H1 (cell line): ENCODE measurements around the gene RBP3. TPM values are rescaled to one million over a fixed set of nuclear protein-coding genes. Genes with fewer than 3 reads are reported as not detected.

ENCODE experiments used
- CTCF ChIA-PET: fragments of 300-600 bp; sonication (Branson Sonifier 250); formaldehyde crosslinking; loops from one replicate; lab custom pipeline; 2021; ENCODE audit not compliant: partially characterized antibody; lab: Charles Lee
- POLR2A ChIA-PET: fragments of 300-600 bp; sonication (Branson Sonifier 250); formaldehyde crosslinking; loops from one replicate; lab custom pipeline; 2021; ENCODE audit warnings: inconsistent platforms; ENCODE audit not compliant: partially characterized antibody; lab: Charles Lee
- DNase-seq, 2 experiments: peaks; one replicate each; pipeline versions ENCODE4 v3.0.0 to v3.0.0-alpha.2; 2010 to 2022; ENCODE audit warnings: low spot score in 2 of 2, low read depth in 1 of 2, mixed read lengths in 1 of 2
- FAIRE-seq: peaks from 2 replicates; lab custom pipeline; 2011; peaks lifted over from hg19 to GRCh38; lab: Jason Lieb, UNC
- H2AFZ ChIP-seq: 2 replicates; pipeline ENCODE4 v1.8.1; 2012; ENCODE audit warnings: low read length, inconsistent platforms
- H2AK5ac ChIP-seq: 2 replicates; pipeline ENCODE4 v1.6.1; 2013; ENCODE audit warnings: low read depth, low read length
- H2BK120ac ChIP-seq: replicated peaks from 2 replicates; pipeline ENCODE3; 2013; ENCODE audit warnings: low read depth, low read length, inconsistent platforms
- H2BK12ac ChIP-seq: 2 replicates; pipeline ENCODE4 v1.6.1; 2013; ENCODE audit warnings: low read depth, low read length
- H2BK15ac ChIP-seq: 2 replicates; pipeline ENCODE4 v1.6.1; 2013; ENCODE audit warnings: low read length
- H2BK20ac ChIP-seq: 2 replicates; pipeline ENCODE4 v1.6.1; 2013; ENCODE audit warnings: low read length
- H2BK5ac ChIP-seq: 2 replicates; pipeline ENCODE4 v1.6.1; 2013; ENCODE audit warnings: low read depth, low read length
- H3K14ac ChIP-seq: 2 replicates; pipeline ENCODE4 v1.6.1; 2013; ENCODE audit warnings: inconsistent platforms; ENCODE audit not compliant: insufficient read length
- H3K18ac ChIP-seq: 2 replicates; pipeline ENCODE4 v1.6.1; 2013; ENCODE audit warnings: low read length; ENCODE audit errors: extremely low read depth
- H3K23ac ChIP-seq: 2 replicates; pipeline ENCODE4 v1.6.1; 2013; ENCODE audit warnings: inconsistent platforms; ENCODE audit not compliant: insufficient read length
- H3K23me2 ChIP-seq: 2 replicates; pipeline ENCODE4 v1.6.1; 2013; ENCODE audit warnings: low read depth, low read length
- H3K27ac ChIP-seq: 2 replicates; pipeline ENCODE4 v1.6.1; 2011; ENCODE audit warnings: low read depth, low read length, inconsistent platforms
- H3K27me3 ChIP-seq, 4 experiments: replicated peaks in 1 of 4; 1 replicate in 1 of 4; 2 replicates in 3 of 4; pipeline versions ENCODE4 v1.6.1 to v1.8.1; 2011 to 2013; ENCODE audit warnings: low read length in 3 of 4, mild to moderate bottlenecking in 3 of 4, inconsistent platforms in 2 of 4, mixed read lengths in 2 of 4, moderate library complexity in 1 of 4; ENCODE audit not compliant: control insufficient read depth in 3 of 4, insufficient read depth in 3 of 4; ENCODE audit errors: extremely low read depth in 1 of 4
- H3K36me3 ChIP-seq, 4 experiments: 2 replicates each; pipeline versions ENCODE4 v1.6.1 to v1.8.1; 2011 to 2013; ENCODE audit warnings: mild to moderate bottlenecking in 4 of 4, low read length in 3 of 4, moderate library complexity in 2 of 4, control low read depth in 1 of 4, inconsistent platforms in 1 of 4; ENCODE audit not compliant: insufficient read depth in 4 of 4, control insufficient read depth in 2 of 4
- H3K4ac ChIP-seq: replicated peaks from 2 replicates; pipeline ENCODE3; 2013; ENCODE audit warnings: low read length, low read depth, mixed read lengths, inconsistent platforms; ENCODE audit not compliant: insufficient read length
- H3K4me1 ChIP-seq, 4 experiments: replicated peaks in 1 of 4; 1 replicate in 1 of 4; 2 replicates in 3 of 4; pipeline versions ENCODE4 v1.6.1 to v1.8.1; 2011 to 2013; ENCODE audit warnings: low read length in 3 of 4, inconsistent platforms in 2 of 4, mixed read lengths in 1 of 4; ENCODE audit not compliant: insufficient read depth in 4 of 4, control insufficient read depth in 3 of 4
- H3K4me2 ChIP-seq, 2 experiments: 2 replicates each; pipeline versions ENCODE4 v1.6.1 to v1.8.1; 2011 to 2013; ENCODE audit warnings: low read depth in 2 of 2, low read length in 2 of 2, control low read depth in 1 of 2, inconsistent platforms in 1 of 2, mild to moderate bottlenecking in 1 of 2; ENCODE audit not compliant: insufficient read depth in 1 of 2
- H3K4me3 ChIP-seq, 4 experiments: fragments of 200-600, 300-600 bp in 1 of 4; sonication (generic), shearing (Covaris generic), sonication (Bioruptor Twin) in 1 of 4; 2 replicates each; pipeline versions ENCODE4 v1.5.1 to v1.8.1; 2011 to 2016; ENCODE audit warnings: low read length in 4 of 4, low read depth in 3 of 4, control low read depth in 2 of 4, inconsistent platforms in 2 of 4, mild to moderate bottlenecking in 2 of 4, mixed read lengths in 1 of 4, moderate library complexity in 1 of 4; ENCODE audit not compliant: insufficient read depth in 2 of 4; ENCODE audit errors: extremely low read depth in 1 of 4
- H3K56ac ChIP-seq: replicated peaks from 2 replicates; pipeline ENCODE3; 2013; ENCODE audit warnings: low read depth, mild to moderate bottlenecking, mixed read lengths, low read length, inconsistent platforms; ENCODE audit not compliant: insufficient read length
- H3K79me1 ChIP-seq: 2 replicates; pipeline ENCODE4 v1.6.1; 2013; ENCODE audit warnings: low read depth, low read length, control low read depth
- H3K79me2 ChIP-seq, 2 experiments: 2 replicates each; pipeline versions ENCODE4 v1.6.1 to v1.8.1; 2012 to 2013; ENCODE audit warnings: low read length in 2 of 2, mild to moderate bottlenecking in 2 of 2, inconsistent platforms in 1 of 2; ENCODE audit not compliant: insufficient read depth in 2 of 2, control insufficient read depth in 1 of 2
- H3K9ac ChIP-seq, 4 experiments: replicated peaks in 1 of 4; 1 replicate in 1 of 4; 2 replicates in 3 of 4; pipeline versions ENCODE4 v1.6.1 to v1.8.1; 2011 to 2013; ENCODE audit warnings: low read depth in 3 of 4, low read length in 3 of 4, control low read depth in 2 of 4, mild to moderate bottlenecking in 2 of 4, moderate library complexity in 2 of 4, inconsistent platforms in 1 of 4; ENCODE audit errors: extremely low read depth in 1 of 4
- H3K9me3 ChIP-seq, 2 experiments: 2 replicates each; pipeline versions ENCODE4 v1.6.1 to v1.8.1; 2012 to 2013; ENCODE audit warnings: mild to moderate bottlenecking in 2 of 2, moderate library complexity in 2 of 2, control low read depth in 1 of 2, inconsistent platforms in 1 of 2, low read depth in 1 of 2, low read length in 1 of 2, mixed read lengths in 1 of 2; ENCODE audit not compliant: insufficient read depth in 2 of 2
- H4K20me1 ChIP-seq, 2 experiments: replicated peaks in 1 of 2; 2 replicates each; pipeline versions ENCODE3 to v1.8.1; 2011 to 2013; ENCODE audit warnings: inconsistent platforms in 2 of 2, low read length in 2 of 2, mild to moderate bottlenecking in 1 of 2; ENCODE audit not compliant: insufficient read depth in 2 of 2, control insufficient read depth in 1 of 2
- H4K5ac ChIP-seq: 2 replicates; pipeline ENCODE4 v1.6.1; 2013; ENCODE audit warnings: low read length, low read depth, mixed read lengths, inconsistent platforms; ENCODE audit not compliant: insufficient read length
- H4K8ac ChIP-seq: 2 replicates; pipeline ENCODE4 v1.8.0; 2013; ENCODE audit warnings: mild to moderate bottlenecking, moderate library complexity, low read length, inconsistent platforms; ENCODE audit not compliant: insufficient read depth; ENCODE audit errors: extremely low read depth
- H4K91ac ChIP-seq: replicated peaks from 2 replicates; pipeline ENCODE3; 2013; ENCODE audit warnings: low read length, mixed read lengths, inconsistent platforms; ENCODE audit not compliant: insufficient read length
- CHD1 ChIP-seq: IDR thresholded peaks from 2 replicates; pipeline ENCODE4 v1.6.1; 2012; ENCODE audit warnings: low read depth, low read length, improper control_type of control experiment
- CHD2 ChIP-seq: IDR thresholded peaks from 2 replicates; pipeline ENCODE4 v1.6.1; 2012; ENCODE audit warnings: low read length, improper control_type of control experiment
- GTF2F1 ChIP-seq: IDR thresholded peaks from 2 replicates; pipeline ENCODE4 v1.6.1; 2012; ENCODE audit warnings: low read depth, low read length, improper control_type of control experiment, borderline replicate concordance
- SP4 ChIP-seq: IDR thresholded peaks from 2 replicates; pipeline ENCODE4 v1.6.1; 2012; ENCODE audit warnings: low read length, inconsistent platforms
- TEAD4 ChIP-seq: IDR thresholded peaks from 2 replicates; pipeline ENCODE4 v1.6.1; 2012; ENCODE audit warnings: low read depth, low read length, inconsistent platforms, mixed read lengths
- WGBS, 2 experiments: shearing (Covaris generic) in 1 of 2; methylation state at CpG; one replicate each; pipeline versions ENCODE4 v1.1.6 to v1.1.7; 2013 to 2015; ENCODE audit warnings: low lambda C conversion rate in 2 of 2, mixed read lengths in 2 of 2, inconsistent platforms in 1 of 2, low coverage in 1 of 2, missing lambda C conversion rate in 1 of 2; ENCODE audit not compliant: insufficient replicate concordance in 2 of 2, insufficient coverage in 1 of 2, insufficient read length in 1 of 2; ENCODE audit errors: extremely low coverage in 1 of 2, missing lambda C conversion rate in 1 of 2; 5-methylcytosine and 5-hydroxymethylcytosine counted together
- polyA plus RNA-seq, 7 experiments: library from polyadenylated mRNA; depleted of rRNA in 3 of 7; stranded (reverse) in 5 of 7; unstranded in 2 of 7; fragments of >200 nt in 5 of 7; fragments of 200-250 nt in 2 of 7; gene quantifications; 1 replicate in 5 of 7; 2 replicates in 1 of 7; 4 replicates in 1 of 7; pipeline versions ENCODE4 v1.2.1 to v1.2.3, GENCODE V29; 2011 to 2013; ENCODE audit warnings: missing spikeins in 2 of 7, mixed read lengths in 2 of 7
- total RNA-seq: library from RNA; stranded (reverse); fragmentation: NEBNext Ultra II Directional; extraction: Animal tissue kit (Norgen Biotek cat#: 25700); gene quantifications from 2 replicates; pipeline ENCODE4 v1.2.1, GENCODE V29; 2021
- TF ChIP-seq, protein P1 (sequence below): IDR thresholded peaks from 2 replicates; pipeline ENCODE4 v1.6.1; 2011; ENCODE audit warnings: low read depth, mild to moderate bottlenecking, low read length; ENCODE audit not compliant: insufficient read depth

The RBP3 gene
- total and polyA plus RNA-seq, 2 of the 8 experiments (the other 6 are each of a cell fraction or from before 2014, with no cell fraction given), result not detected

GRCh38 chr10:47348661-47349470 is 703 bp downstream of the RBP3 start:
- H2BK5ac ChIP-seq, result no peak overlapping the region
- H2AFZ ChIP-seq, result no peak overlapping the region
- no peak overlapping the region for H3K56ac ChIP-seq
- no peak overlapping the region for H3K4me3 ChIP-seq
- no peak overlapping the region for H2BK20ac ChIP-seq
- H2BK15ac ChIP-seq, result no peak overlapping the region
- no peaks in the 10 kb centered on the region for H3K36me3 ChIP-seq
- no peak overlapping the region for H3K14ac ChIP-seq
- H4K8ac ChIP-seq, result no peak overlapping the region
- no peak overlapping the region for H4K5ac ChIP-seq
- no peak overlapping the region for H2BK120ac ChIP-seq
- H2AK5ac ChIP-seq, result no peak overlapping the region
- WGBS, 2 experiments, result 94% methylated on average over 21 of the region's 36 CpGs; no CpG with 5 or more reads in 1 of the 2 experiments
- DNase-seq (no peak), FAIRE-seq (no peak)
- H2BK12ac ChIP-seq, result no peak overlapping the region
- no peaks in the 10 kb centered on the region for H3K23me2 ChIP-seq
- no peaks in the 10 kb centered on the region for H3K79me1 ChIP-seq
- no peaks in the 10 kb centered on the region for H3K27me3 ChIP-seq
- H3K23ac ChIP-seq, result no peak overlapping the region
- no peak overlapping the region for H3K4ac ChIP-seq
- CTCF ChIA-PET, result interaction anchor here (0.6 to 14.6 kb wide), 3 partner anchors 13 to 91 kb away, joined by 3 to 132 read pairs (median 3); no protein-coding TSS in a partner anchor
- H3K27ac ChIP-seq, result no peak overlapping the region
- no peak overlapping the region for H3K18ac ChIP-seq
- H4K91ac ChIP-seq, result no peak overlapping the region
- H3K4me2 ChIP-seq, result no peak overlapping the region
- H3K79me2 ChIP-seq, result no peaks in the 10 kb centered on the region
- POLR2A ChIA-PET, result no interaction called here
- H3K4me1 ChIP-seq, result no peaks in the 10 kb centered on the region; a peak in 2 of 7 replicates
- no peak overlapping the region for H3K9ac ChIP-seq
- no peaks in the 10 kb centered on the region for H3K9me3 ChIP-seq
- H4K20me1 ChIP-seq, result no peaks in the 10 kb centered on the region
- TF ChIP-seq SP4 (no peak), TEAD4 (no peak), CHD2 (no peak), GTF2F1 (no peak), CHD1 (no peak)
- TF ChIP-seq, protein P1, sequence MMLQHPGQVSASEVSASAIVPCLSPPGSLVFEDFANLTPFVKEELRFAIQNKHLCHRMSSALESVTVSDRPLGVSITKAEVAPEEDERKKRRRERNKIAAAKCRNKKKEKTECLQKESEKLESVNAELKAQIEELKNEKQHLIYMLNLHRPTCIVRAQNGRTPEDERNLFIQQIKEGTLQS, result no peak
